GM21447 (cell line): ENCODE data around the gene IGF1R.
"Not testable (repeated sequence)": the region's sequence is repeated elsewhere in the genome, so short reads cannot be mapped to it uniquely, and the experiment has no call there.

Experiments used
- ATAC-seq: cut with Tn5 transposase; IDR thresholded peaks from one replicate; pipeline ENCODE4 v1.9.1; 2021; ENCODE audit not compliant: unreplicated experiment

Gene IGF1R

DNA sequence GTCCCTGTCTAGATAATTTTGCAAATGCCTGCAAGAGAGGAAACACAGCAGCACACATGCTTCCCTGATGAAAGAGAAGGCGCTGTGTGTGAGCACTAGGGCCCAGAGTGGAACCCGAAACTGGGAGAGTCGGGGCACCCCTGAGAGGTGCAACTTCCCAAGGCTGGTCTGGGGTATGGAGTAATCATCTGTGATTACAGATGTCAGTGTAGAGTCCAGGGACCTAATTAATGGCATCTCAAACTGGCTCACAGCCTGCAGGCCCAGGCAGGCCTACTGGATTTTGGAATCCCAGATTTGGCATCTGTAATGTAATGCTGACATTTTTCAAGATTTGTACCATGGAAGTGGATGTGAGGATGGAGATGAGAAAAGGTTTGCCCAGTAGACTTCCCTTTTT lies 329.8 kb downstream of the IGF1R start:
- no peak for ATAC-seq

DNA sequence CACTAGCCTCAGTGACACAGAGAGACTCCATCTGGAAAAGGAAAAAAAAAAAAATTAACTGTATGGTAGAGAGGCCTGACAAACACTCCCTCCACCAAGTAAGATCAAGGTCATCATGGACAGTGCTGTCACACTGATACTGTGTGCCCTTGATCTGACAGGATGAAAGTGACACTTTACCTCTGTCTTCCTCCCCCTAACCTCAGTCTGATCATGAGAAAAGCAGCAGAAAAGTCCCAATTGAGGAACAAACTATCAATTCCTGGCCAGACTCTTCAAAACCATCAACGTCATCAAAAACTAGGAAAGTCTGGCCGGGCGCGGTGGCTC lies 332.5 kb downstream of the IGF1R start:
- no peak for ATAC-seq

DNA sequence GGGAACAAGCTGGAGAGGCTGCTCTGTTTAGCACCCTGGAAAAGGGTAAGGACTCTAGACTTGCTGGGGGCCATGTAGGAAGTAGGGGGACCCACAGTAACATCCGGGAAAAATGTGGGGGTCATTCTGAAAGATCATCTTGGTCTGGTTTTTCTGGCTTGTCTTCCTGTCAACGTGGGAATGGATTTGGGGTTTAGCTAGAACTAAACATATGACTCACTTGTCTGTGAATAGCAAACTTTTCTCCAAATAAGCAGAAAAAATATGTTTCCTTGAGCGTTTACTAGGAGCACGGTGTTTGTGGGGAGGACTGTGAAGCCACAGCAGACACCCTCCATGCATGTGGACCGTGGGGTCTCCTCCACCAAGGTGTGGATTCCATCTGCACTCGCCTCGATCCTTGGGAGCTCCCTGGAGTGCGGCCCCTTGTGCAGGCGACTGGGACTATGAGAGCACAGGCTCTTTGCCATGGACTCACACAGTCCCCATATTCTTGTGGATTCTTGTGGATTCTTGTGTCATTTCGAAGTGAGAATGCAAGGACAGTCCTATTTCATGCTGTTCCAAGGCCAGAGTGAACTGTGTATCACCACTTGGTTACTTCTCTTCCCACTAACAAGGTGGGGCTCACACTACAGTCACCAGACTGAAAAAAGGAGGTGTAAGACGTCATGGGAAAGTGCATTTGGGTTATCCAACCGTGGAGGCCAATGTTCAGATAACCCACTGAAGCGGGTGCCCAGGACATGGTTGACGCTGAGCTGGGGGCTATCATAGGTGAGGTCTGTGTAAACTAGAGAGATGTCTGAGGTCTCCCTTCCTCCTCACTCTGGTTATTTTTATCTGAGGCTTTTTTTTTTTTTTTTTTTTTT lies 333.7 kb downstream of the IGF1R start:
- ATAC-seq: peak; percentile 62

- no peak for ATAC-seq
Observed at GRCh38 chr15:98983334-98983733, 335.0 kb downstream of the IGF1R start.

- no peak for ATAC-seq
Observed at GRCh38 chr15:98986281-98986680, 337.9 kb downstream of the IGF1R start.

- ATAC-seq: no peak
Observed at GRCh38 chr15:98994892-98995291, 346.6 kb downstream of the IGF1R start.

DNA sequence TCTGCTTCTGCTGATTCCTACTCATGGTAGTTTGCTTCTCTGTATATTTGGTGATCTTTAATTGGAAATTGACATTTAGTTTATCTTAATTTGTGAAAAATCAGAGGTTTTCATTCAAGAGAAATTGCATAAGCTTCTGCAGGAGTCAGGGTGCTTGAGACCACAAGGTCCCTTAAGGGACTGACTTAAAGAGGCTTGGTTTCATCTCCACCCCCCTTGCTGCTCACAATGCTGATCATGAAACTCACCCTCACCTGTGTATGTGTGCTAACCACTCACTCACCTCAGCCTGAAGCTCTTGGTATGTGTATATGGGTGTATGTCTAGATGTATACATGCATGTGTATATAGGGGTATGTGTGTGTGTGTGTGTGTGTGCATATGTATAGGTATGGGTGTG lies 347.8 kb downstream of the IGF1R start:
- no peak for ATAC-seq

DNA sequence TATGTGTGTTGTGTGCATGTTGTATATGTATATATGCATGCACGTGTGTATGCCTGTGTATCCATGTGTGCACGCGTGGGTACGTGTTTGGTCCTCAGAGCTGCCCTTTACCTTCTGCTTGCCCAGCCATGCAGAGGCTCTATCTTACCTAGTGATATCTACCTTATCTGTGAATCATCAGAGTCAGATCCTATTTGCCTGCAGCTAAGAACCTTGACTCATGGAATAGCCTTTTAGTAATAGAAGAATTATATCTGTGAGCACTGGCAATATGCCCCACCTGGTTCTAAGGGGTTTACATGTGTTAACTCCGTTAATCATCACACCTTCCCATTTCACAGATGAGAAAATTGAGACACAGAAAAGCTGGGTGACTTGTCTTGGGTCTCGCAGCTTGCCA lies 348.3 kb downstream of the IGF1R start:
- no peak for ATAC-seq

DNA sequence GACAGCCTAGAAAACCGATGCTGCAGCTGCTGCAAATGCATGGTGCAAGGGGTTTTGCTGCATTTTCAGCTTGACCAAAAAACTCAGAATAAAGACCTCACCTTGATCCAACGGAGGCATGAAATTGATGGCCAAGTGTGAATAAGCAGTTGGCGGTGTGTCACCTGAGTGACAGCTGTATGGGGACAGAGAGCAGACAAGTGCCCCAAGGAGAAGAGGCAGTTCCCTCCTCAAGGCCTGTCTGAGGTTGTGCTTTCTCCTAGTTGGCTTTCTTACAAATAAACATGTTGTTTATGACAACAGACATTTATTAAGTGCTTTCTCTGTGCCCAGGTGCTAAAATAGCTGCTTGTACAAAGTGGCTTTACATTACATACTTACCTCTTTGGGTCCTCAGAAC lies 349.0 kb downstream of the IGF1R start:
- ATAC-seq: no peak

DNA sequence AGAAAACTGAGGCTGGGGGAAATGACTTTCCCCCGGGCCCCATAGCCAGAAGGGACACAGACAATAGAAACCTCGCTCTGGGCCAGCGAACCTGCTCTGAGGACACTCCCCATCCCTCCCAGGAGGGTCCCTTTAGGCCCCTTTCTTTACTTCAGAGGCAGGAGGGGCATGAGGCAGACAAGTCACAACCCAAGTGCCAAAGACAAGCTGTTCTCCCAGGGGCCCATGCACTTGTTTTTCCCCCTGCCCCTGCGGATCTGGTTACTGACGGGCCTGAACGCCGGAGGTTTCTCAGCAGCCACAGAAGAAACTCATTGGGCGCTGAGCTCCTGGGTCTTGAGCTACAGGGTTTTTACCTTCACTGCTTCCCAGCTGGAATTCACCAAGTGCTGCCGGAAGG lies 349.4 kb downstream of the IGF1R start:
- no peak for ATAC-seq

DNA sequence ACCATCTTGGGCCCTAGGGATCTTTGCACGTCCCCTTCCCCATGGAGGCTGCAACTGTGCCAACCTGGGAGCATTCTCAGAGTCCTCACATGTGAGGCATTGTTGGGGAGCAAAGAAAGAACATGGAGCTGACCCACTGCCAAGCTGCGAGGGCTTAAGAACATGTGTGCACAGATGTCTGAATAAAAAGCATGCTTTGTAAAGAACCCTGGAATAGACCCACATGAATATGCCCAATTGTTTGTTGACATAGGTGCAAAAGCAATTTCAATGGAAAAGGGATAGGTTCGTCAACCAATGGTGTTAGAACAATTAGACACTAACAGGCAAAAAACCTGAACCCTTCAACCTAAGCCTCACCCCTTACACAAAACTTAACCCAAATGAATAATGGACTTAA lies 349.9 kb downstream of the IGF1R start:
- ATAC-seq: no peak

DNA sequence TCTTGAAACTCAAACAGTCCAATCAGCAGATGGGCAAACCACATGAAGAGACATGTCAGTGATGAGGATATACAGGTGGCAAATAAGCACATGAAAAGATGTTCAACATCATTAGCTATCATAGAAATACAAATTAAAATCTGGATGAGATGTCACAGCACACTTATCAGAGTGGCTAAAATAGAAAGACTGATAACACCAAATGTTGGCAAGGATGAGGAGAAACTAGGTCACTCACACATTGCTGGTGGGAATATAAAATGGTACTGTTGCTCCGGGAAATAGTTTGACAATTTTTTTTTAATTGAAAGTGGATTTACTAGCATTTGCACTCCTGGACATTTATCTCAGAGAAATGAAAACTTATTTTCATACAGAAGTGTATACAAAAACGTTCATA lies 350.9 kb downstream of the IGF1R start:
- ATAC-seq: no peak

DNA sequence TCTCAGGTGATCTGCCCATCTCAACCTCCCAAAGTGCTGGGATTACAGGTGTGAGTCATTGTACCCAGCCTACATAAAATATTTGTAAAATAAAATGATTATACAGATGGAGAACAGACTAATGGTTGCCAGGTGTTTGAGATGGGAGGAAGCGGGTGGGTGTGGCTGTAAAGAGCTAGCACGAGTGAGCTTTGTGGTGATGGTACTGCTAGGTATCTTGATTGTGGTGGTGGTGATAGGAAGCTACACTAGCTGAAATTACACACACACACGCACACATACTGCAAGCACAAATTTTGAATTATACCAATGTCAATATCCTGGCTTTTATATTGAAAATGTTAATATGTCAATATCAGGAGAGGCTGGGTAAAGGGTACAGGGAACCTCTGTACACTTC lies 353.9 kb downstream of the IGF1R start:
- ATAC-seq: no peak

GRCh38 chr15:99003317-99003716 lies 355.0 kb downstream of the IGF1R start:
- not testable (repeated sequence) for ATAC-seq

DNA sequence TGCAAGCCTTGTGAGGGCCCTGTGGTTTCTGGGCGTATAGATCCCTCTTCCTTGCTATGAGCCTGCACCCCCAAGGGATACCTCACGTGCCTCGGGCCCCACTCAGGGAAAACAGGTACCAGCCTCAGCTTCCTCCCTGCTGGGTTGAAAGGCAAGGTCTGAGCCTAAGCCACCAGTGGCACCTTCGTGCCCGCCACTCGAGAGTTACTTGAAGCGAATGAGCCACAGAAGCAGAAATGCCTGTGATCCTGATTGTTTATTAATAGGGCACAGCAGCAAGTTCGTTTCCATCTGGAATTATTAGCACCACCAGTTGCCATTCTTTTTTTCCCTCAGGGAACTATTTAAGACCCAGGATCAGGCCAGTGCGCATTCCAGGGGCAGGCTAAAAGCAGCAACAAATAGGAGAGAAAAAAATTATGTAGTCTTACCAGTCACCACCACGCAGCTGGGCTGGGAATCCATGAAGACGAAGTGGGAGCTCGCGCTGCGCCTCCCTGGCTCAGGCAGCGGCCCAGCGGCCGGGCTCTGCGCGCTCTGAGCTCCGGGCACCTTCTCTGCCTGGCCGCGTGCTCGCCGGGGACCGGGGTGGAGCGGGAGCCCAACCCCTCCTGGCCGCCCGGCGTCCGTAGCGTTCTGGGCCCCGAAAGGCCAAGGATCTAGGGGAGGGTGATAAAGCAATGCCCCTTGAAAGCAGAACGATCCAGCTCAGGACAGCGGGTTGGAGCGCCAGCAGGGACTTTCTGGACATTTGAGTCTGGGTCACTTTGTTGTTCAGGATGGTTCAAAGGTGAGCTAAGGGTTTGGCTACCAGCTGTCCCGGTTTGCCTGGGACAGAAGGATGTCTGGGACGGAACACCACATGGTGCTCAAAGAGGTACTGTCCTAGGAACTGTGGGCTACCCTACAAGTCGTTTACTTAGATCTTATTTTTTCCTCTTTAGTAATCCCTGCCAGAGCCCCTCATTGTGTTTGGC lies 356.9 kb downstream of the IGF1R start:
- not testable (repeated sequence) for ATAC-seq

GRCh38 chr15:99006146-99006545 lies 357.8 kb downstream of the IGF1R start:
- no peak for ATAC-seq

DNA sequence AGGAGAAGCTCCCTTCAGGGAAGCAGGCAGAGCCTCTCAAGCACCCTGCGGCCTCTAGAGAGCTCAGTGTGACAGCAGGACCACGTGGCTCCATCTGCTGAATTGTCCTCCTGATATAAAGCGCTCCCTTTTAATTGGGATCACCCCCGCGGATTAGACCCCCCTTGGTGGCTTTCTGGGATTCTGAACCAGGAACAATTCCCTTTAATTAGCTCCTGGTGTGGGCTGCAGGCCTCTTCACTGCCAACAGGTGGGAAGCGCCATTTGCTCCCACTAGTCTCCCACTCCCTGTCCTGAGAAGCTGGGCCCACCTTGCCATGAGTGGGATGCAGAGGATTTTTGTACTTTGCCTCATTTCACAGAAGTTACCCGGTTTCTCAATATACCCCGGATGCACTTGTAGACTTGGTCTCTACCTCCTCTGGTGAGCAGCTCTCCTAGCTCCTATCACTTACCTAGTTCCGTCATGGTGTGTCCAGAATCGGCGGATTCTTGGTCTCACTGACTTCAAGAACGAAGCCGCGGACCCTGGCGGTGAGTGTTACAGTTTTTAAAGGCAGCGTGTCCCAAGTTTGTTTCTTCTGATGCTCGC lies 358.7 kb downstream of the IGF1R start:
- no peak for ATAC-seq

DNA sequence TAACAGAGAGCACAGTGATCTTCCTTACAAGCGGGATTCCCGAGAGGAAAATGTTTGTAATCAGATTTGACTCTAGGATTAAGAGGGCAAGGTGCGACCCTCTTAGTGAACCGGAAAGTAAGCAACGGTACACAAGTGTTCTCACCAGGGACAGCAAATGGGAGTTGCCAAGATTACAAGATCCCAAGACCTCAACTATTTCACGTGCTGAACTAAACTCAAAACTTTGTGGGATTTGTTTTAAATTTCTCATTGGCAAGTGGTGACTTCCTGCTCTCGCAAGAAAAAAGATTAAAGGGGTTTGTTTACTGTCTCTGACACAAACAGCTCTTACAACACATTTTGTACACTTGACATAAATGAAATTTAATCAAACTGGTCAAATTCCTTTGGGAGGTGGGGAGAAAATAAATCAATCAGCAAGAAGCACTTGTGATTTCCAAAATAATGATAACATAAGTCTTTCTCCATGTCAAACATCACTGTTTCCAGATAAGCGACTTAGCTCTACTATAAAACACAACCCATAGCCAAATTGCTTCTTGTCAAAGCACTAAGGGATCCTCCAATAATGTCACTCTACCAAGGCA lies 361.5 kb downstream of the IGF1R start:
- ATAC-seq: no peak

DNA sequence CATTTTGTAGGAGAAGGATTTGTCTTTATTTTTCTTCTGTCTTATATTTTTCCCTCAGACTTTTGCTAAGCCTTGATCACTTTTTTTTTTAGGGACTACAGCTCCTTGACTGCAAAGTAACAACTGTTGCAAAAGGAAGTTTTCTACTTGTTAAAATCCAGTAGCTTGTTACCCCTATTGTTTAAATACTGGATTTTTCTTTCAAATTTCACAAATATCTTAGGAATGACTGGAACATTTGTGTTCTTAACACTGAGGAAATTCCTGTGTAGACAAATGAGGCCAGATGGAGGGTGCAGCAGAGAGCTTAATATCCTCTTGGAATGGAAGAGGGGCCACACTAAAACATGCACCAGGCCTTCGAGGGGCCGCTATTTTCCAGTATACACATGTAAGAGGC lies 362.4 kb downstream of the IGF1R start:
- no peak for ATAC-seq
